ENCODE data around the gene NOLC1. TPM values are rescaled to one million over a fixed set of nuclear protein-coding genes. Genes with fewer than 3 reads are reported as not detected.

NOLC1 gene
- total RNA-seq, 4 donors from 2014 or later = 28.7 to 83.8 (median 48.5) TPM

DNA sequence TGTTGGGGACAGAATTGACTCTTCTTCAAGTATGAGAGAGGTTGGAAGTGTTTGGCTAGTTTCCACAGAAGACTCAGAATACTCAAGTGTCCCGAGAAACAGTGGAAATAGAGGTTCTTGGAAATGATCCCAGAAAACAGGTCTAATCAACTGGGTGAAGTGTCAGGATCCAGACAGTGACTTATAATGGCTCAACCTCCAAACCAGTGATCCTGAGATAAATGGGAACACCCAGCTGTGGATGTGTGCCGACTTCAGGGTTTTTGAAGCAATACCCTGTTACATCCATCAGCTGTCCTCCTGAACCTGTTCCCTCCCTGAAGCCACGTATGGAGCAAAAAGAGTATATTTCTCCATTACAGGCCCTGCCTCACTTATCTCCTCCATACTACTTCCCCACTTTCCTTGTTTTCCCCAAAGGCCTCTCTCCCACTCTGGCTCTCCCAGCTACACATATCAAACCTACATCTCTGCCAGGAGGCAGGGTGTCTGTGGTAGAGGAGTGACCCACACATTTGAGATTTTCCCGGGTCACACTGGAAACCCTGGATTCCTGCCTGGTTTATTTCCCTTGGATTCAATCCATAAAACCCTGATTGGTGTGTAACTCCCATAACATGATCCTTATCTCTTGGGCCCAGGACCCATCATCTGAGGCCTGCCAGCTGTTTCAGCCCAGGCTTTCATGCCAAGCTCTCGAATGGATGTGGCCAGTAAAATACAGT lies 56.3 kb downstream of the NOLC1 start:
- DNase-seq (ENCODE audit: extremely low spot score) = no peak
- intact Hi-C loops (cut with DNase I) = no loop called here
- H3K9me3 ChIP-seq = peaks cover 0 to 9% (median 4%) of the 10 kb centered on the region in 4 donors
- H3K4me1 ChIP-seq = peaks cover 0 to 11% (median 10%) of the 10 kb centered on the region in 4 donors
- TF ChIP-seq CTCF (IDR thresholded peaks at IDR 0.05) = no peak
- no peak overlapping the region for H3K4me3 ChIP-seq
- WGBS = 29% methylated on average over 5 of the region's 5 CpGs
- no peaks in the 10 kb centered on the region for H3K36me3 ChIP-seq
- no peaks in the 10 kb centered on the region for H3K27me3 ChIP-seq
- H3K27ac ChIP-seq (replicated peaks in 1 of 4) = no peak overlapping the region

- no peak for TF ChIP-seq POLR2AphosphoS5 (IDR thresholded peaks at IDR 0.05)
- TF ChIP-seq POLR2A (IDR thresholded peaks at IDR 0.05; ENCODE audit: low read depth) = no peak
- TF ChIP-seq CTCF (IDR thresholded peaks at IDR 0.05) = no peak
- TF ChIP-seq EP300 (IDR thresholded peaks at IDR 0.05) = no peak
- Histone ChIP-seq H3K36me3 (no peaks in the 10 kb centered on the region), H3K27ac (replicated peaks in 1 of 4) (no peak overlapping the region), H3K27me3 (no peaks in the 10 kb centered on the region), H3K9me3 (no peaks in the 10 kb centered on the region), H3K4me3 (no peak overlapping the region), H3K4me1 (peaks cover 0 to 11% (median 10%) of the 10 kb centered on the region in 4 donors)
- intact Hi-C loops (cut with DNase I) = no loop called here
- WGBS = 90% methylated on average over 3 of the region's 3 CpGs
- no peak for DNase-seq (ENCODE audit: extremely low spot score)
Measured at GRCh38 chr10:102211615-102212299, 59.6 kb downstream of the NOLC1 start.

Other genes starting within 250 kb of the NOLC1 start
- 10 to 100 TPM; 12.9 to 19.3 (median 16.2) TPM for gene ARMH3, start 96.2 kb upstream of the NOLC1 start, total RNA-seq
- 10 to 100 TPM; 21.2 to 40.0 (median 28.2) TPM for gene HPS6, start 87.0 kb upstream of the NOLC1 start, total RNA-seq
- 10 to 100 TPM; 59.4 to 79.7 (median 65.6) TPM for gene LDB1, start 32.0 kb upstream of the NOLC1 start, total RNA-seq
- gene PPRC1, start 19.3 kb upstream of the NOLC1 start, total RNA-seq = 10 to 100 TPM; 10.8 to 49.5 (median 20.9) TPM
- under 1 TPM in 1 of 4 donors, not detected in 3; 0.19 TPM for gene ELOVL3, start 73.9 kb downstream of the NOLC1 start, total RNA-seq
- not detected for gene PITX3, start 89.1 kb downstream of the NOLC1 start, total RNA-seq
- 10 to 100 TPM; 33.1 to 52.4 (median 40.0) TPM for gene GBF1, start 93.1 kb downstream of the NOLC1 start, total RNA-seq
- gene NFKB2, start 243.3 kb downstream of the NOLC1 start, total RNA-seq = 10 to 100 TPM; 18.7 to 47.0 (median 41.2) TPM